COR-L47 (cell line): ENCODE data around the gene FTSJ3.

Source experiments
- DNase-seq: peaks from one replicate; lab custom pipeline; 2025; lab: John Stamatoyannopoulos, UW

The FTSJ3 gene

GRCh38 chr17:63842540-63843386, 15.3 kb upstream of the FTSJ3 start, which contains the start of gene SMARCD2:
SMARCD2 (minus strand) TSS chr17:63842685; CDS start chr17:63842674, 11 bp downstream.
- DNase-seq = peak; percentile 100

GRCh38 chr17:63842173-63842539, 14.7 kb upstream of the FTSJ3 start:
- DNase-seq = no peak

GRCh38 chr17:63841350-63842172, 14.1 kb upstream of the FTSJ3 start:
- peak; percentile 13 for DNase-seq

- DNase-seq = no peak
Measured at GRCh38 chr17:63840591-63841349, 13.3 kb upstream of the FTSJ3 start.

GRCh38 chr17:63838631-63839171, 11.2 kb upstream of the FTSJ3 start:
- DNase-seq = peak; percentile 8

GRCh38 chr17:63837962-63838600, 10.6 kb upstream of the FTSJ3 start:
- DNase-seq = no peak

GRCh38 chr17:63837480-63837879, 10.0 kb upstream of the FTSJ3 start:
- no peak for DNase-seq

GRCh38 chr17:63836811-63837210, 9.3 kb upstream of the FTSJ3 start:
- no peak for DNase-seq

- no peak for DNase-seq
Measured at GRCh38 chr17:63835167-63835720, 7.8 kb upstream of the FTSJ3 start.

- DNase-seq = peak; percentile 49
Measured at GRCh38 chr17:63834431-63835166, 7.1 kb upstream of the FTSJ3 start.

GRCh38 chr17:63833741-63834373, 6.4 kb upstream of the FTSJ3 start:
- DNase-seq = no peak

GRCh38 chr17:63833026-63833740, 5.7 kb upstream of the FTSJ3 start:
- DNase-seq = no peak

- no peak for DNase-seq
Measured at GRCh38 chr17:63832455-63832854, 5.0 kb upstream of the FTSJ3 start.

- no peak for DNase-seq
Measured at GRCh38 chr17:63832014-63832413, 4.6 kb upstream of the FTSJ3 start.

- no peak for DNase-seq
Measured at GRCh38 chr17:63831505-63831904, 4.0 kb upstream of the FTSJ3 start.

- DNase-seq = no peak
Measured at GRCh38 chr17:63830904-63831491, 3.5 kb upstream of the FTSJ3 start.

GRCh38 chr17:63830278-63830677, 2.8 kb upstream of the FTSJ3 start:
- no peak for DNase-seq

- DNase-seq = no peak
Measured at GRCh38 chr17:63828936-63829335, 1.5 kb upstream of the FTSJ3 start.

- DNase-seq = no peak
Measured at GRCh38 chr17:63827801-63828221, 348 bp upstream of the FTSJ3 start.
